Calu3 (cell line): ENCODE data around the gene NAP1L5. TPM values are rescaled to one million over a fixed set of nuclear protein-coding genes. Genes with fewer than 3 reads are reported as not detected.

Source experiments
- BruUV-seq: library from RNA; stranded (reverse); fragments of 400-500 nt; replicated peaks from 2 replicates; lab custom pipeline; 2021; lab: Mats Ljungman, UMichigan
- CTCF ChIA-PET: fragments of 300-600 bp; sonication (Branson Sonifier 250); formaldehyde crosslinking; loops from one replicate; lab custom pipeline; 2022; ENCODE audit warnings: antibody characterized with exemption; lab: Charles Lee
- DNase-seq: peaks from one replicate; pipeline ENCODE4 v3.0.0; 2022
- H3K27ac Mint-ChIP-seq: one replicate; pipeline ENCODE4 v1.8.0; 2022; ENCODE audit warnings: mixed read lengths; ENCODE audit not compliant: unreplicated experiment
- H3K27me3 Mint-ChIP-seq: one replicate; pipeline ENCODE4 v1.8.0; 2022; ENCODE audit warnings: mixed read lengths; ENCODE audit not compliant: unreplicated experiment
- H3K36me3 Mint-ChIP-seq: one replicate; pipeline ENCODE4 v1.8.0; 2022; ENCODE audit warnings: mild to moderate bottlenecking, moderate library complexity, mixed read lengths; ENCODE audit not compliant: insufficient read depth, unreplicated experiment
- H3K4me1 Mint-ChIP-seq: one replicate; pipeline ENCODE4 v1.8.0; 2022; ENCODE audit warnings: mild to moderate bottlenecking, low read depth, mixed read lengths; ENCODE audit not compliant: unreplicated experiment
- H3K4me3 Mint-ChIP-seq: one replicate; pipeline ENCODE4 v1.8.0; 2022; ENCODE audit warnings: mild to moderate bottlenecking, low read depth, moderate library complexity, mixed read lengths; ENCODE audit not compliant: unreplicated experiment
- H3K9me3 Mint-ChIP-seq: one replicate; pipeline ENCODE4 v1.8.0; 2022; ENCODE audit warnings: low read depth, mixed read lengths; ENCODE audit not compliant: unreplicated experiment
- CTCF ChIP-seq: fragments of 200-600 bp; IDR thresholded peaks from one replicate; pipeline ENCODE4 v1.8.0; 2022; ENCODE audit warnings: antibody characterized with exemption; ENCODE audit not compliant: unreplicated experiment
- intact Hi-C: fragments of 100-400 bp; cut with micrococcal nuclease; formaldehyde crosslinking; loops from one replicate; pipeline ENCODE4 v1.10.0; 2022; ENCODE audit not compliant: unreplicated experiment
- total RNA-seq: library from RNA; stranded (reverse); gene quantifications from 2 replicates; pipeline ENCODE4 v1.2.3, GENCODE V29; 2022

NAP1L5 gene
- total RNA-seq, 1 experiment from 2014 or later = not detected

- Mint-ChIP-seq H3K4me1 (no peaks in the 10 kb centered on the region), H3K9me3 (no peaks in the 10 kb centered on the region), H3K36me3 (peaks cover 12% of the 10 kb centered on the region), H3K27ac (no peak overlapping the region), H3K4me3 (no peak overlapping the region), H3K27me3 (no peaks in the 10 kb centered on the region)
- DNase-seq = no peak
- no TSS peak for BruUV-seq
- CTCF ChIA-PET = no interaction called here
- intact Hi-C loops = no loop called here
- TF ChIP-seq CTCF = no peak
These were observed 26.8 kb upstream of the NAP1L5 start for GRCh38 chr4:88724406-88724805.

- Mint-ChIP-seq H3K9me3 (no peaks in the 10 kb centered on the region), H3K4me3 (no peak overlapping the region), H3K4me1 (no peaks in the 10 kb centered on the region), H3K27ac (no peak overlapping the region), H3K36me3 (peaks cover 11% of the 10 kb centered on the region), H3K27me3 (no peaks in the 10 kb centered on the region)
- CTCF ChIA-PET = no interaction called here
- no TSS peak for BruUV-seq
- intact Hi-C loops = no loop called here
- TF ChIP-seq CTCF = no peak
- DNase-seq = no peak
These were observed 25.2 kb upstream of the NAP1L5 start for GRCh38 chr4:88722828-88723227.

GRCh38 chr4:88722276-88722780 lies 24.7 kb upstream of the NAP1L5 start:
- Mint-ChIP-seq H3K36me3 (peaks cover 6% of the 10 kb centered on the region), H3K4me1 (no peaks in the 10 kb centered on the region), H3K4me3 (no peak overlapping the region), H3K9me3 (peaks cover 3% of the 10 kb centered on the region), H3K27me3 (no peaks in the 10 kb centered on the region), H3K27ac (no peak overlapping the region)
- TF ChIP-seq CTCF = no peak
- intact Hi-C loops = no loop called here
- CTCF ChIA-PET = no interaction called here
- no peak for DNase-seq
- BruUV-seq = no TSS peak

GRCh38 chr4:88720451-88721428 lies 23.1 kb upstream of the NAP1L5 start:
- CTCF ChIA-PET = no interaction called here
- BruUV-seq = no TSS peak

More at GRCh38 chr4:88720451-88721428, 23.1 kb upstream of the NAP1L5 start:
- no peak overlapping the region for H3K4me3 Mint-ChIP-seq
- no peak for TF ChIP-seq CTCF
- no peaks in the 10 kb centered on the region for H3K27me3 Mint-ChIP-seq
- no peak for DNase-seq
- intact Hi-C loops = no loop called here
- H3K4me1 Mint-ChIP-seq = no peaks in the 10 kb centered on the region
- no peak overlapping the region for H3K27ac Mint-ChIP-seq
- H3K36me3 Mint-ChIP-seq = no peaks in the 10 kb centered on the region
- H3K9me3 Mint-ChIP-seq = peaks cover 5% of the 10 kb centered on the region
